GM23248 (cell line): ENCODE data around the gene DRC3. TPM values are rescaled to one million over a fixed set of nuclear protein-coding genes. Genes with fewer than 3 reads are reported as not detected.

Source experiments
- DNase-seq: peaks from one replicate; pipeline ENCODE4 v3.0.0-alpha.2; 2015
- H2AFZ ChIP-seq: fragments of 200-600 bp; sonication (generic); 2 replicates; pipeline ENCODE4 v1.6.1; 2016; ENCODE audit warnings: antibody characterized with exemption
- H3F3A ChIP-seq: fragments of 200-600 bp; sonication (generic); 2 replicates; pipeline ENCODE4 v1.6.1; 2016; ENCODE audit warnings: mild to moderate bottlenecking, antibody characterized with exemption, mixed run types; ENCODE audit not compliant: insufficient read depth
- H3K27ac ChIP-seq: fragments of 200-600 bp; sonication (generic); 2 replicates; pipeline ENCODE4 v1.5.1; 2016; ENCODE audit warnings: mild to moderate bottlenecking
- H3K27me3 ChIP-seq: fragments of 200-600 bp; sonication (generic); replicated peaks from 2 replicates; pipeline ENCODE4 v1.6.1; 2016; ENCODE audit warnings: mild to moderate bottlenecking; ENCODE audit not compliant: insufficient read depth
- H3K36me3 ChIP-seq: fragments of 200-600 bp; sonication (generic); 2 replicates; pipeline ENCODE4 v1.6.1; 2016; ENCODE audit warnings: low read depth, mild to moderate bottlenecking
- H3K4me1 ChIP-seq: fragments of 200-600 bp; sonication (generic); 2 replicates; pipeline ENCODE4 v1.6.1; 2016; ENCODE audit warnings: mild to moderate bottlenecking; ENCODE audit not compliant: insufficient read depth
- H3K4me2 ChIP-seq: fragments of 200-600 bp; sonication (generic); one replicate; pipeline ENCODE4 v1.6.1; 2016; ENCODE audit warnings: mild to moderate bottlenecking; ENCODE audit not compliant: unreplicated experiment
- H3K4me3 ChIP-seq: fragments of 200-600 bp; sonication (generic); 2 replicates; pipeline ENCODE4 v1.5.1; 2016; ENCODE audit warnings: mild to moderate bottlenecking
- H3K79me2 ChIP-seq: fragments of 200-600 bp; sonication (generic); 2 replicates; pipeline ENCODE4 v1.6.1; 2016; ENCODE audit warnings: mild to moderate bottlenecking; ENCODE audit not compliant: insufficient read depth
- H3K9ac ChIP-seq: fragments of 200-600 bp; sonication (generic); 2 replicates; pipeline ENCODE4 v1.6.1; 2016; ENCODE audit warnings: mild to moderate bottlenecking
- H3K9me2 ChIP-seq: fragments of 200-600 bp; sonication (generic); 2 replicates; pipeline ENCODE4 v1.6.1; 2016; ENCODE audit warnings: mixed run types, mild to moderate bottlenecking, moderate library complexity; ENCODE audit not compliant: insufficient read depth
- H3K9me3 ChIP-seq: fragments of 200-600 bp; sonication (generic); one replicate; pipeline ENCODE4 v1.6.1; 2017; ENCODE audit warnings: low read depth
- H4K20me1 ChIP-seq: fragments of 200-600 bp; sonication (generic); 2 replicates; pipeline ENCODE4 v1.6.0; 2016; ENCODE audit not compliant: insufficient read depth
- EZH2 ChIP-seq: fragments of 200-600 bp; sonication (generic); IDR thresholded peaks from 2 replicates; pipeline ENCODE4 v1.6.1; 2018; ENCODE audit warnings: antibody characterized with exemption, mild to moderate bottlenecking; ENCODE audit not compliant: insufficient read depth, poor library complexity, severe bottlenecking
- EZH2phosphoT487 ChIP-seq: fragments of 200-600 bp; sonication (generic); IDR thresholded peaks from 2 replicates; pipeline ENCODE4 v1.6.1; 2018; ENCODE audit warnings: antibody characterized with exemption, moderate library complexity, mild to moderate bottlenecking, low read depth; ENCODE audit not compliant: insufficient read depth
- WGBS, 2 experiments: methylation state at CpG; one replicate each; pipeline ENCODE4 v1.1.6; 2015 to 2017; ENCODE audit warnings: low lambda C conversion rate in 2 of 2, low coverage in 1 of 2; ENCODE audit errors: missing lambda C conversion rate in 2 of 2; 5-methylcytosine and 5-hydroxymethylcytosine counted together
- in situ Hi-C: fragments of 300-500 bp; cut with MboI; formaldehyde crosslinking; loops from 2 replicates; pipeline ENCODE4 v1.15.0; 2020
- polyA plus RNA-seq: library from polyadenylated mRNA; unstranded; fragments of >200 nt; fragmentation: Nextera tagmentation; extraction: Ambion mirVana; gene quantifications from 2 replicates; pipeline ENCODE4 v1.2.1, GENCODE V29; 2016
- total RNA-seq: library from RNA; depleted of rRNA; stranded (reverse); fragments of >200 nt; shearing (Covaris generic); gene quantifications from 2 replicates; pipeline ENCODE4 v1.2.3, GENCODE V29; 2014

The DRC3 gene
- total and polyA plus RNA-seq, 2 experiments from 2014 or later = 3.2 to 3.6 TPM

DNA sequence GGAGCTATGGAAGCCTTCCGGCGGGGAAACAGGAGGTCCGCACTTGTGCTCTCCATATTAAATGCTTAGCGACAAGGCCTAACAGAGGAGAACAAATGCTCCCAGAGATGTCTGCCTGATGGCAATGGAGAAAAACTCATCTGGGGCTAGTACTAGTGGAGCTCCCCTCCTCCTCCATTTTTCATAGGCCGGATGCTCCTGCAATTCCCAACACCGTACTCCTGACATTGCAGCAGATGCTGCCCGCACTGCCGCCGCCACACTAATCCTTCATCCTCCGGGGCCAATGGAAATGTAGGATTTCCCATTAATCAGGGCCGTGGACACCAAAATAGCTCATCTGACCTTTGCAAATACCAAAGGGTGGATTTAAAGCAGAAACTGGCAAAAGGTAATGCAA, 27.9 kb upstream of the DRC3 start:
- H3K4me3 ChIP-seq = no peak overlapping the region

DNA sequence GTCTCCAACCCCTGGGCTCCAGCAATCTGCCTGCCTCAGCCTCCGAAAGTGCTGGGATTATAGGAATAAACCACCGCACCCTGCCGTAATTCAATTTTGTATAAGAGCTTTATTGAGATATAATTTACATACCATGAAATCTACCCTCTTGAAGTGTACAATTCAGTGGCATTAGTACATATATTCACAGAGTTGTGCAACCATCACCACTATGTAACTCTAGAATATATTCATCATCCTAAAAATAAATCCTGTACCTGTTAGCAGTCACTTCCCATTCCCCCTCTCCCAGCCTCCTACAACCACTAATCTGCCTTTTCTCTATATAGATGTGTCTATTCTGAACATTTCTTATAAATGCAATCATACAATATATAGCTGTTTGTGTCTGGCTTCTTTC, 26.6 kb upstream of the DRC3 start:
- Histone ChIP-seq H3K4me2 (no peak overlapping the region), H3F3A (peaks cover 24% of the 10 kb centered on the region), H3K27me3 (no peaks in the 10 kb centered on the region), H3K4me1 (peaks cover 41% of the 10 kb centered on the region), H3K9me3 (no peaks in the 10 kb centered on the region), H3K36me3 (no peaks in the 10 kb centered on the region), H3K9me2 (no peaks in the 10 kb centered on the region), H3K9ac (no peak overlapping the region), H3K79me2 (peaks cover 90% of the 10 kb centered on the region), H3K27ac (no peak overlapping the region), H3K4me3 (no peak overlapping the region), H2AFZ (no peak overlapping the region), H4K20me1 (no peaks in the 10 kb centered on the region)
- TF ChIP-seq EZH2 (no peak), EZH2phosphoT487 (no peak)
- DNase-seq = no peak
- in situ Hi-C loops = no loop called here
- 86 to 87% methylated on average over 3 of the region's 3 CpGs for WGBS, 2 experiments

More for the DNA sequence above, 27.9 kb upstream of the DRC3 start:
- Histone ChIP-seq H3K79me2 (peaks cover 90% of the 10 kb centered on the region), H2AFZ (no peak overlapping the region), H3K27me3 (no peaks in the 10 kb centered on the region), H3K36me3 (no peaks in the 10 kb centered on the region), H3K4me2 (no peak overlapping the region), H4K20me1 (no peaks in the 10 kb centered on the region), H3F3A (peaks cover 33% of the 10 kb centered on the region), H3K9ac (no peak overlapping the region), H3K4me1 (peaks cover 54% of the 10 kb centered on the region), H3K9me2 (no peaks in the 10 kb centered on the region), H3K27ac (no peak overlapping the region), H3K9me3 (no peaks in the 10 kb centered on the region)
- in situ Hi-C loops = no loop called here
- 92% methylated on average over 11 of the region's 11 CpGs for WGBS, 2 experiments
- DNase-seq = no peak
- TF ChIP-seq EZH2phosphoT487 = no peak
- no peak for TF ChIP-seq EZH2

DNA sequence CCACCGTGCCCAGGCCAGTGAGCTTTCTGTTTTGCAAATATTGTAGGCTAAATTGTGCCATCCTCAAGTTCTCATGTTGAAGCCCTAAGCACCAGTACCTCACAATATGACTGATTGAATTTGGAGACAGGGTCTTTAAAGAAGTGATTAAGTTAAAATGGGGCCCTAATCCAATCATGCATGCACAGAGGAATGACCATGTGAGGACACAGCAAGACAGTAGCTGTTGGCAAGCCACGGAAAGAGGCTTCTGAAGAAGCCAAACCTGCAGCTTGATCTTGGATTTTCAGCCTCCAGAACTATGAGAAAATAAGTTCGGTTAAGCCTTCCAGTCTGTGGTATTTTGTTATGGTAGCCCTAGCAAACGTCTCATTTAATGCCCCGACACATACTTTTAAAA, 25.4 kb upstream of the DRC3 start:
- no peaks in the 10 kb centered on the region for H3K9me3 ChIP-seq
- no peak overlapping the region for H3K9ac ChIP-seq
- 80 to 92% methylated on average over 5 of the region's 5 CpGs for WGBS, 2 experiments
- peaks cover 35% of the 10 kb centered on the region for H3K4me1 ChIP-seq
- peaks cover 17% of the 10 kb centered on the region for H3F3A ChIP-seq
- H2AFZ ChIP-seq = no peak overlapping the region
- no peaks in the 10 kb centered on the region for H4K20me1 ChIP-seq
- in situ Hi-C loops = no loop called here
- H3K4me2 ChIP-seq = peak overlapping the region; percentile 39
- 0 out of 2 replicates have a peak overlapping the region, but pooled peaks have one; percentile 29 for H3K27ac ChIP-seq
- H3K27me3 ChIP-seq = no peaks in the 10 kb centered on the region
- H3K36me3 ChIP-seq = no peaks in the 10 kb centered on the region
- H3K4me3 ChIP-seq = no peak overlapping the region
- TF ChIP-seq EZH2phosphoT487 (no peak), EZH2 (no peak)
- DNase-seq = no peak
- no peaks in the 10 kb centered on the region for H3K9me2 ChIP-seq
- H3K79me2 ChIP-seq = peaks cover 90% of the 10 kb centered on the region

DNA sequence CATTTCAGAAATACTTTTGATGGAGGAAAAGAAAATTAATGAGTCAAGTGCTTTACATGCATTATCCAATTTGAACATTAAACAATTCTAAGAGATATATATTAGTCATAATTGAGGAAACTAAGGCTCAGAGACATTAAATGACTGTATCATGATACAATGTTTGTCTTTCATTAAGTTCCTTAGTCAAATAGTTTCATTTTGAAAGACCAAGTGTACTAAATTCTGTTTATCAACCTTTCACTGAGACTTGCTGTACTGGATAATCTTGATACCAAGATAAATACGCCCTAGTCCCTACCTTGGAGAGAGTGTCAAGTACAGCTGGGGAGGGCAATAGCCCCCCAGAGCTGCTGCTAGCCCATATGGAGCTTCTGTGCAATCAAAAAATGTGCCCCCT, 24.7 kb upstream of the DRC3 start:
- TF ChIP-seq EZH2 (no peak), EZH2phosphoT487 (no peak)
- no peaks in the 10 kb centered on the region for H3K9me2 ChIP-seq
- no peaks in the 10 kb centered on the region for H3K27me3 ChIP-seq
- H3K4me1 ChIP-seq = peaks cover 28% of the 10 kb centered on the region
- 0 out of 2 replicates have a peak overlapping the region, but pooled peaks have one; percentile 2 for H3K4me3 ChIP-seq
- H3K79me2 ChIP-seq = peaks cover 93% of the 10 kb centered on the region
- H3K27ac ChIP-seq = peak overlapping the region; percentile 29
- H4K20me1 ChIP-seq = no peaks in the 10 kb centered on the region
- no peaks in the 10 kb centered on the region for H3K9me3 ChIP-seq
- H3F3A ChIP-seq = peaks cover 13% of the 10 kb centered on the region; the same call in 1 of the 2 replicates
- DNase-seq = peak; percentile 57
- no peak overlapping the region for H2AFZ ChIP-seq
- in situ Hi-C loops = no loop called here
- H3K9ac ChIP-seq = no peak overlapping the region
- 33 to 40% methylated on average over 1 of the region's 1 CpG for WGBS, 2 experiments
- H3K36me3 ChIP-seq = no peaks in the 10 kb centered on the region
- H3K4me2 ChIP-seq = peak overlapping the region; percentile 39

DNA sequence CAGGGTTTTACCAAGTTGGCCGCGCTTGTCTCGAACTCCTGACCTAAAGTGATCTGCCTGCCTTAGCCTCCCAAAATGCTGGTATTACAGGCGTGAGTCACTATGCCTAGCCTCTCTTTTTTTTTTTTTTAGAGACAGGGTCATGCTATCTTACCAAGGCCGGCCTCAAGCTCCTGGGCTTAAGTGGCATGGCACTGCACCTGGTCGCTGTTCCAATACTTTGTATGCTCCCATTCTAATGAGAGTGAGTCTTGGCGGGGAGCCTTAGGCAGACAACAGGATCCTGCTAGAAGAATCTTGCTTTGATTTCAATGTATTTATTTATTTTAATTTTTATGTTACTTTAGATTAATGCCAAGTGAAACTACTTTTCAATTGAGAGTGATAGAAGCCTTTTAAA, 22.3 kb upstream of the DRC3 start:
- TF ChIP-seq EZH2phosphoT487 = no peak
- no peak for TF ChIP-seq EZH2
- H3K4me3 ChIP-seq = no peak overlapping the region
- H3K4me1 ChIP-seq = peaks cover 18% of the 10 kb centered on the region
- H3K4me2 ChIP-seq = no peak overlapping the region
- peaks cover 93% of the 10 kb centered on the region for H3K79me2 ChIP-seq
- H3K27ac ChIP-seq = no peak overlapping the region
- H4K20me1 ChIP-seq = no peaks in the 10 kb centered on the region
- no peaks in the 10 kb centered on the region for H3K36me3 ChIP-seq
- no peaks in the 10 kb centered on the region for H3K9me2 ChIP-seq
- peaks cover 6% of the 10 kb centered on the region; the same call in 1 of the 2 replicates for H3F3A ChIP-seq
- in situ Hi-C loops = no loop called here
- 96 to 99% methylated on average over 7 of the region's 7 CpGs for WGBS, 2 experiments
- no peak overlapping the region for H3K9ac ChIP-seq
- no peak overlapping the region for H2AFZ ChIP-seq
- DNase-seq = no peak
- no peaks in the 10 kb centered on the region for H3K27me3 ChIP-seq
- no peaks in the 10 kb centered on the region for H3K9me3 ChIP-seq
